Posterior vena cava (tissue), 2 donors: ENCODE data around the gene PCDHB13. TPM values are rescaled to one million over a fixed set of nuclear protein-coding genes. Genes with fewer than 3 reads are reported as not detected.
"Not testable (repeated sequence)": the region's sequence is repeated elsewhere in the genome, so short reads cannot be mapped to it uniquely, and the experiment has no call there.

Source experiments
- DNase-seq: peaks from one replicate; pipeline ENCODE4 v3.0.0-alpha.2; 2020; ENCODE audit warnings: low spot score
- intact Hi-C, 2 donors: fragments of 100-400 bp; cut with DNase I; formaldehyde crosslinking; loops; one replicate each; pipeline versions ENCODE4 v1.14.1 to v1.14.2; 2022 to 2023
- total RNA-seq, 2 donors: library from RNA; stranded (reverse); fragmentation: NEBNext Ultra II Directional; extraction: Animal tissue kit (Norgen Biotek cat#: 25700); gene quantifications; one replicate each; pipeline ENCODE4 v1.2.1, GENCODE V29; 2021
- donor health status: DM: yes; HTN: yes; CAD: no.
- donor health status: DM: yes; HTN: yes; CAD: no.

Gene PCDHB13
- total RNA-seq, 2 donors from 2014 or later, result 3.9 to 6.4 TPM

DNA sequence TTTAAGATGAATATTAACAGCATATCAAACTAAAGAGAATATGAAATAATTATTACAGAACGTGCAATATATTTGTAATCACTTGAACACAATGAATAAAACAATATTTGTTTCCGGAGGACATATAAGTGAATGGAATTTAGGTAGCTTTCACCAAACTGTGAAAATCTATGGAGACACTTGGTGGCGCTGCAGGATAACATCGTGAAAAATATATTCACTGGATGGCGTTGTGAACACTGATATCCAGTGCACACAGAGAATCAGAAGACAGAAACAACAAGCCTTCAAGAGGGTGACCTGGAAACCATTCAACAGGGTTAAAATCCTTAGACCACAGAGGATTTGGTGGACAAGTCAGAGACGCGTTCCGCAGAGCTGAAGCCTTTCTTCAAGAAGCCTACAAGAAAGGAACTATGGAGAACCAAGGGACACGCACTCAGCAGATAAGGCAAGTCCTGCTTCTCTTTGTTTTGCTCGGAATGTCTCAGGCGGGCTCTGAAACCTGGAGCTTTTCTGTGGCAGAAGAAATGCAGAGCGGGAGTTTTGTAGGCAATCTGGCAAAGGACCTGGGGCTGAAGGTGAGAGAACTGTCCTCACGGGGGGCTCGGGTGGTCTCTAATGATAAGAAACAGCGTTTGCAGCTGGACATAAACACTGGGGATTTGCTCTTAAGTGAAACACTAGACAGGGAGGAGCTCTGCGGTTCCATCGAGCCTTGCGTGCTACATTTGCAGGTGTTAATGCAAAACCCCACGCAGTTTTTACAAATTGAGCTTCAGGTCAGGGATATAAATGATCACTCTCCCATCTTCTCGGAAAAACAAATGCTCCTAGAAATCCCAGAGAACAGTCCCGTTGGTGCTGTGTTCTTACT is 14.1 kb upstream of the PCDHB13 start, which contains the start of gene PCDHB11:
TSS of gene PCDHB11 (plus strand) at position 269 of the 877 bp plus-strand sequence. CDS start at position 417, 148 bp downstream.
- intact Hi-C loops, result no loop called here
- no peak for DNase-seq

DNA sequence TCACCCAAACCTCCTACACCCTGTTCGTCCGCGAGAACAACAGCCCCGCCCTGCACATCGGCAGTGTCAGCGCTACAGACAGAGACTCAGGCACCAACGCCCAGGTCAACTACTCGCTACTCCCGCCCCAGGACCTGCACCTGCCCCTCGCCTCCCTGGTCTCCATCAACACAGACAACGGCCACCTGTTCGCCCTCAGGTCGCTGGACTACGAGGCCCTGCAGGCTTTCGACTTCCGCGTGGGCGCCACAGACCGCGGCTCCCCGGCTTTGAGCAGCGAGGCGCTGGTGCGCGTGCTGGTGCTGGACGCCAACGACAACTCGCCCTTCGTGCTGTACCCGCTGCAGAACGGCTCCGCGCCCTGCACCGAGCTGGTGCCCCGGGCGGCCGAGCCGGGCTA is 12.6 kb upstream of the PCDHB13 start:
- DNase-seq, intact Hi-C loops: not testable (repeated sequence)

DNA sequence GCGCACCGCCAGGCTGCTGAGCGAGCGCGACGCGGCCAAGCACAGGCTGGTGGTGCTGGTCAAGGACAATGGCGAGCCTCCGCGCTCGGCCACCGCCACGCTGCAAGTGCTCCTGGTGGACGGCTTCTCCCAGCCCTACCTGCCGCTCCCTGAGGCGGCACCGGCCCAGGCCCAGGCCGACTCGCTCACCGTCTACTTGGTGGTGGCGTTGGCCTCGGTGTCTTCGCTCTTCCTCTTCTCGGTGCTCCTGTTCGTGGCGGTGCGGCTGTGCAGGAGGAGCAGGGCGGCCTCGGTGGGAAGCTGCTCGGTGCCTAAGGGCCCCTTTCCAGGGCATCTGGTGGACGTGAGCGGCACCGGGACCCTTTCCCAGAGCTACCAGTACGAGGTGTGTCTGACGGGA is 12.1 kb upstream of the PCDHB13 start:
- DNase-seq, intact Hi-C loops: not testable (repeated sequence)

DNA sequence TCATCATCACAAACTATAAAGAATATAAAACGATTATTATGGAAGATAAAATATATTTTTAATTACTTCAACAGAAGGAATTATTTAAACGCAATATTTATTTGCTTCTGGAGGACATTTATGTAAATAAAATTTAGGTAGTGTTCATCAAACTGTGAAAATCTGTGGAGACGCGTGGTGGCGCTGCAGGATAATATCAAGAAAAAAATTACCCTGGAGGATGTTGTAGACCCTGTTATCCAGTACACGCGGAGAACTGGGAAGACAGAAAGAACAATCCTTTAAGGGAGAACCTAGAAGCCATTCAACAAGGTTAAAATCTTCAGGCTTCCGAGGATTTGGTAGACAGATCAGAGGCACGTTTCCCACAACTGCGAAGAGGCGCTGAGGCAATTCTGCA is 5.2 kb upstream of the PCDHB13 start, which contains the start of gene PCDHB12:
TSS of gene PCDHB12 (plus strand) at position 242 of the 400 bp plus-strand sequence. CDS start 189 bp downstream, outside the sequence.
- intact Hi-C loops, result no loop called here
- no peak for DNase-seq

DNA sequence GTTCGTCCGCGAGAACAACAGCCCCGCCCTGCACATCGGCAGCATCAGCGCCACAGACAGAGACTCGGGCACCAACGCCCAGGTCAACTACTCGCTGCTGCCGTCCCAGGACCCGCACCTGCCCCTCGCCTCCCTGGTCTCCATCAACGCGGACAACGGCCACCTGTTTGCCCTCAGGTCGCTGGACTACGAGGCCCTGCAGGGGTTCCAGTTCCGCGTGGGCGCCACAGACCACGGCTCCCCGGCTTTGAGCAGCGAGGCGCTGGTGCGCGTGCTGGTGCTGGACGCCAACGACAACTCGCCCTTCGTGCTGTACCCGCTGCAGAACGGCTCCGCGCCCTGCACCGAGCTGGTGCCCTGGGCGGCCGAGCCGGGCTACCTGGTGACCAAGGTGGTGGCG is 3.4 kb upstream of the PCDHB13 start:
- DNase-seq, intact Hi-C loops: not testable (repeated sequence)

DNA sequence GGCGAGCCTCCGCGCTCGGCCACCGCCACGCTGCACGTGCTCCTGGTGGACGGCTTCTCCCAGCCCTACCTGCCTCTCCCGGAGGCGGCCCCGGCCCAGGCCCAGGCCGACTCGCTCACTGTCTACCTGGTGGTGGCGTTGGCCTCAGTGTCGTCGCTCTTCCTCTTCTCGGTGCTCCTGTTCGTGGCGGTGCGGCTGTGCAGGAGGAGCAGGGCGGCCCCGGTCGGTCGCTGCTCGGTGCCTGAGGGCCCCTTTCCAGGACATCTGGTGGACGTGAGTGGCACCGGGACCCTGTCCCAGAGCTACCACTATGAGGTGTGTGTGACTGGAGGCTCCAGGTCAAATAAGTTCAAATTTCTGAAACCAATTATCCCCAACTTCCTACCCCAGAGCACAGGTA is 2.9 kb upstream of the PCDHB13 start:
- DNase-seq, intact Hi-C loops: not testable (repeated sequence)

DNA sequence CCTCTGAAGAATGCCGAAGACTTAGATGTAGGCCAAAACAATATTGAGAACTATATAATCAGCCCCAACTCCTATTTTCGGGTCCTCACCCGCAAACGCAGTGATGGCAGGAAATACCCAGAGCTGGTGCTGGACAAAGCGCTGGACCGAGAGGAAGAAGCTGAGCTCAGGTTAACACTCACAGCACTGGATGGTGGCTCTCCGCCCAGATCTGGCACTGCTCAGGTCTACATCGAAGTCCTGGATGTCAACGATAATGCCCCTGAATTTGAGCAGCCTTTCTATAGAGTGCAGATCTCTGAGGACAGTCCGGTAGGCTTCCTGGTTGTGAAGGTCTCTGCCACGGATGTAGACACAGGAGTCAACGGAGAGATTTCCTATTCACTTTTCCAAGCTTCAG is 864 bp downstream of the PCDHB13 start:
- intact Hi-C loops, DNase-seq: not testable (repeated sequence)

DNA sequence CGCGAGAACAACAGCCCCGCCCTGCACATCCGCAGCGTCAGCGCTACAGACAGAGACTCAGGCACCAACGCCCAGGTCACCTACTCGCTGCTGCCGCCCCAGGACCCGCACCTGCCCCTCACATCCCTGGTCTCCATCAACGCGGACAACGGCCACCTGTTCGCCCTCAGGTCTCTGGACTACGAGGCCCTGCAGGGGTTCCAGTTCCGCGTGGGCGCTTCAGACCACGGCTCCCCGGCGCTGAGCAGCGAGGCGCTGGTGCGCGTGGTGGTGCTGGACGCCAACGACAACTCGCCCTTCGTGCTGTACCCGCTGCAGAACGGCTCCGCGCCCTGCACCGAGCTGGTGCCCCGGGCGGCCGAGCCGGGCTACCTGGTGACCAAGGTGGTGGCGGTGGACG is 1.8 kb downstream of the PCDHB13 start:
- DNase-seq, intact Hi-C loops: not testable (repeated sequence)

DNA sequence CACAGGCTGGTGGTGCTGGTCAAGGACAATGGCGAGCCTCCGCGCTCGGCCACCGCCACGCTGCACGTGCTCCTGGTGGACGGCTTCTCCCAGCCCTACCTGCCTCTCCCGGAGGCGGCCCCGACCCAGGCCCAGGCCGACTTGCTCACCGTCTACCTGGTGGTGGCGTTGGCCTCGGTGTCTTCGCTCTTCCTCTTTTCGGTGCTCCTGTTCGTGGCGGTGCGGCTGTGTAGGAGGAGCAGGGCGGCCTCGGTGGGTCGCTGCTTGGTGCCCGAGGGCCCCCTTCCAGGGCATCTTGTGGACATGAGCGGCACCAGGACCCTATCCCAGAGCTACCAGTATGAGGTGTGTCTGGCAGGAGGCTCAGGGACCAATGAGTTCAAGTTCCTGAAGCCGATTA is 2.3 kb downstream of the PCDHB13 start:
- DNase-seq, intact Hi-C loops: not testable (repeated sequence)

DNA sequence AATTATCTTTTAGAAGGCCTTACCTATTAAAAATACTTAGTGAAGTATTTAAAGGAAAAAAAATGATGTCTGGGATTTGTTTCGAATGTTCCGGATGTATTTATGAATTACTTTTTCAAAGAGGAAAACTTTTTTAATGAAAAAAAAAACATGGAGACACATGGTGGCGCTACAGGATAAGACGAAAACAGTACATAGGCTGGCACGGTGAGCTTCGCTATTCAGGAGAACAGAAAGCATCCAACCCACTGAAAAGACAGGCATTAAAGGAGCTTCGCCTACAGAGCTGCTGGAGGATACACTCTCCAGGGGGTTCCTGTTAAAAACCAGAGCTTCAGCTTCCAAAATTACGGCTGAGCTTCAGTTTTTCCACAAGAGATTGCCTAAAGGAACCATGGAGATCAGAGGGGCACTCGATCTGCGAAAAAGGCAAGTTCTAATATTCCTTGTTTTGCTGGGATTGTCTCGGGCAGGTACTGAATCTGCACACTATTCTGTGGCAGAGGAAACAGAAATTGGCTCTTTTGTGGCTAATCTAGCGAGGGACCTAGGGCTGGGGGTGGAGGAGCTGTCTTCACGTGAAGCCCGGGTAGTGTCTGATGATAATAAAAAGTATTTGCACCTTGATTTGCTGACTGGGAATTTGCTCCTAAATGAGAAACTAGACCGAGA is 9.5 kb downstream of the PCDHB13 start, which contains the start of gene PCDHB14:
TSS of gene PCDHB14 (plus strand) at position 232 of the 672 bp plus-strand sequence. CDS start at position 395, 163 bp downstream.
- DNase-seq, result no peak
- intact Hi-C loops, result no loop called here

DNA sequence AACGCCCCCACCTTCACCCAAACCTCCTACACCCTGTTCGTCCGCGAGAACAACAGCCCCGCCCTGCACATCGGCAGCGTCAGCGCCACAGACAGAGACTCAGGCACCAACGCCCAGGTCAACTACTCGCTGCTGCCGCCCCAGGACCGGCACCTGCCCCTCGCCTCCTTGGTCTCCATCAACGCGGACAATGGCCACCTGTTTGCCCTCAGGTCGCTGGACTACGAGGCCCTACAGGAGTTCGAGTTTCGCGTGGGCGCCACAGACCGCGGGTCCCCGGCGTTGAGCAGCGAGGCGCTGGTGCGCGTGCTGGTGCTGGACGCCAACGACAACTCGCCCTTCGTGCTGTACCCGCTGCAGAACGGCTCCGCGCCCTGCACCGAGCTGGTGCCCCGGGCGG is 11.1 kb downstream of the PCDHB13 start:
- intact Hi-C loops, DNase-seq: not testable (repeated sequence)

DNA sequence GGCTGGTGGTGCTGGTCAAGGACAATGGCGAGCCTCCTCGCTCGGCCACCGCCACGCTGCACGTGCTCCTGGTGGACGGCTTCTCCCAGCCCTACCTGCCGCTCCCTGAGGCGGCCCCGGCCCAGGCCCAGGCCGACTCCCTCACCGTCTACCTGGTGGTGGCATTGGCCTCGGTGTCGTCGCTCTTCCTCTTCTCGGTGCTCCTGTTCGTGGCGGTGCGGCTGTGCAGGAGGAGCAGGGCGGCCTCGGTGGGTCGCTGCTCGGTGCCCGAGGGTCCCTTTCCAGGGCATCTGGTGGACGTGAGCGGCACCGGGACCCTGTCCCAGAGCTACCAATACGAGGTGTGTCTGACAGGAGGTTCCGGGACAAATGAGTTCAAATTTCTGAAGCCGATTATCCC is 11.7 kb downstream of the PCDHB13 start:
- DNase-seq, intact Hi-C loops: not testable (repeated sequence)

DNA sequence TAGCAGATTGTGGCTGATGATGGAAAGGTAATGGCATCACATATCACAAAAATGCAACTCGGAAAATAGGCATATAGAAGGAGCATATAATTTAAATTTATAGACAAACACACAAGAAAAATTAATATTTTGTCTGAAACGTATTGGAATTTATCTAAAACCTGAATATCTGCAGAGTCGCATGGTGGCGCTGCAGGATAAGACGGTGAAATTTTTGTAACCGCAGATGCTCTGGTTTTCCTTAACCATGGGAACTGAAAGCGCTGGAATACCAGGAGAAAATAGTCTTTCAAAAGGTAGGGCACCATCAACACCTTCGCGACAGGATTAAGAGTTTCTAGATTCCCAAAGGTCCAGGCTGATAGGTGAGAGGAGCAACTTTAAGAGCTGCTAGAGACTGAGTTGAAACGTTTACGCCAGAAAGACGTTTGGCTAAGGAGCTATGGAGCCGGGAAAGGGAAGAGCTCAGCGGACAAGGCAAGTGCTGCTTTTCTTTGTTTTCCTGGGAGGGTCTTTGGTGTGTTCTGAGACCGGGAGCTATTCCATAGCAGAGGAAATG is 20.5 kb downstream of the PCDHB13 start:
- intact Hi-C loops, result no loop called here
- no peak for DNase-seq

DNA sequence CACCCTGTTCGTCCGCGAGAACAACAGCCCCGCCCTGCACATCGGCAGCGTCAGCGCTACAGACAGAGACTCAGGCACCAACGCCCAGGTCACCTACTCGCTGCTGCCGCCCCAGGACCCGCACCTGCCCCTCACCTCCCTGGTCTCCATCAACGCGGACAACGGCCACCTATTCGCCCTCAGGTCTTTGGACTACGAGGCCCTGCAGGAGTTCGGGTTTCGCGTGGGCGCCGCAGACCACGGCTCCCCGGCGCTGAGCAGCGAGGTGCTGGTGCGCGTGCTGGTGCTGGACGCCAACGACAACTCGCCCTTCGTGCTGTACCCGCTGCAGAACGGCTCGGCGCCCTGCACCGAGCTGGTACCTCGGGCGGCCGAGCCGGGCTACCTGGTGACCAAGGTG is 22.2 kb downstream of the PCDHB13 start:
- DNase-seq, intact Hi-C loops: not testable (repeated sequence)

DNA sequence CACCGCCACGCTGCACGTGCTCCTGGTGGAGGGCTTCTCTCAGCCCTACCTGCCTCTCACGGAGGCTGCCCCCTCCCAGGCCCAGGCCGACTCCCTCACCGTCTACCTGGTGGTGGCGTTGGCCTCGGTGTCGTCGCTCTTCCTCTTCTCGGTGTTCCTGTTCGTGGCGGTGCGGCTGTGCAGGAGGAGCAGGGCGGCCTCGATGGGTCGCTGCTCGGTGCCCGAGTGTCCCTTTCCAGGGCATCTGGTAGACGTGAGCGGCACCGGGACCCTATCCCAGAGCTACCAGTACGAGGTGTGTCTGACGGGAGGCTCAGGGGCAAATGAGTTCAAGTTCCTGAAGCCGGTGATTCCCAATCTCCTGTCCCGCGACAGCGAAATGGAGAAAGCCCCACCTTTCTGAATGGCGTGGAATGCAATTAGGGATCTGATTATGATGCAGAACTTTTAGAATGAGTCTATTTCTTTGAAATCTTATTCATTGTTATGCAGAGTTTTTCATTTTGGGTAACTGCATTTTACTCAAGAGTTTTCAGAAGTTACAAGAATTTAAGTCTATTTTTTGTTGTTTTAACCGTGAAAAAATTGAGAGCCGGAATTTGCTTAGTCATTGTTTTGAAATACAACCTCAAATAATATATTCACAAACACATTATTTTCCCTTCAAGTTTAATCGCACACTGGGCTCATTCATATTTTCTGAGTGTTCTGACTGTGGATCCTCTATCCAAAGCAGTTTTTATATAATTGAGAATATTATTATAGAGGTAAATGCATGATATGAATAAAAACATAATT is 23.0 kb downstream of the PCDHB13 start:
- intact Hi-C loops, result no loop called here
- no peak for DNase-seq

DNA sequence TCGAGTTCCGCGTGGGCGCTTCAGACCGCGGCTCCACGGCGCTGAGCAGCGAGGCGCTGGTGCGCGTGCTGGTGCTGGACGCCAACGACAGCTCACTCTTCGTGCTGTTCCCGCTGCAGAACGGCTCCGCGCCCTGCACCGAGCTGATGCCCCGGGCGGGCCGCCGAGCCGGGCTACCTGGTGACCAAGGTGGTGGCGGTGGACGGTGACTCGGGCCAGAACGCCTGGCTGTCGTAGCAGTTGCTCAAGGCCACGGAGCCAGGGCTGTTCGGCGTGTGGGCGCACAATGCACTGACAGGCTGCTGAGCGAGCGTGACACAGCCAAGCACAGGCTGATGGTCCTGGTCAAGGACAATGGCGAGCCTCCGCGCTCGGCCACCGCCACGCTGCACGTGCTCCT is 27.8 kb downstream of the PCDHB13 start:
- no peak for DNase-seq
- intact Hi-C loops, result no loop called here

DNA sequence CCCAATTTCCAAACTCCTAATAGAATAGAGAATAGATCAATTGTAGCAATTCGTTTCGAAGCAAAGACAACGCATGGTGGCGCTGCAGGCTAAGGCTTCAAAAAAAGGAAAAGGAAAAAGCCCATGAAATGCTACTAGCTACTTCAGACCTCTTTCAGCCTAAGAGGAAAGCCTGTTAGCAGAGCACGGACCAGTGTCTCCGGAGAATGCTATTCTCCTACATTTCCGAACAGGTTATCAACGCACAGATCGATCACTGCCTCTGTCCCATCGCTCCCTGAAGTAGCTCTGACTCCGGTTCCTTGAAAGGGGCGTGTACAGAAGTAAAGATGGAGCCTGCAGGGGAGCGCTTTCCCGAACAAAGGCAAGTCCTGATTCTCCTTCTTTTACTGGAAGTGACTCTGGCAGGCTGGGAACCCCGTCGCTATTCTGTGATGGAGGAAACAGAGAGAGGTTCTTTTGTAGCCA is 31.6 kb downstream of the PCDHB13 start, which contains the start of gene PCDHB15:
TSS of gene PCDHB15 (plus strand) at position 146 of the 468 bp plus-strand sequence. CDS start at position 330, 184 bp downstream.
- intact Hi-C loops, result no loop called here
- no peak for DNase-seq

DNA sequence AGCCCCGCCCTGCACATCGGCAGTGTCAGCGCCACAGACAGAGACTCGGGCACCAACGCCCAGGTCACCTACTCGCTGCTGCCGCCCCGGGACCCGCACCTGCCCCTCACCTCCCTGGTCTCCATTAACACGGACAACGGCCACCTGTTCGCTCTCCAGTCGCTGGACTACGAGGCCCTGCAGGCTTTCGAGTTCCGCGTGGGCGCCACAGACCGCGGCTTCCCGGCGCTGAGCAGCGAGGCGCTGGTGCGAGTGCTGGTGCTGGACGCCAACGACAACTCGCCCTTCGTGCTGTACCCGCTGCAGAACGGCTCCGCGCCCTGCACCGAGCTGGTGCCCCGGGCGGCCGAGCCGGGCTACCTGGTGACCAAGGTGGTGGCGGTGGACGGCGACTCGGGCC is 33.3 kb downstream of the PCDHB13 start:
- intact Hi-C loops, DNase-seq: not testable (repeated sequence)

DNA sequence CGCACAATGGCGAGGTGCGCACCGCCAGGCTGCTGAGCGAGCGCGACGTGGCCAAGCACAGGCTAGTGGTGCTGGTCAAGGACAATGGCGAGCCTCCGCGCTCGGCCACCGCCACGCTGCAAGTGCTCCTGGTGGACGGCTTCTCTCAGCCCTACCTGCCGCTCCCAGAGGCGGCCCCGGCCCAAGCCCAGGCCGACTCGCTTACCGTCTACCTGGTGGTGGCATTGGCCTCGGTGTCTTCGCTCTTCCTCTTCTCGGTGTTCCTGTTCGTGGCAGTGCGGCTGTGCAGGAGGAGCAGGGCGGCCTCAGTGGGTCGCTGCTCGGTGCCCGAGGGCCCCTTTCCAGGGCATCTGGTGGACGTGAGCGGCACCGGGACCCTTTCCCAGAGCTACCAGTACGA is 33.7 kb downstream of the PCDHB13 start:
- DNase-seq, intact Hi-C loops: not testable (repeated sequence)
